ENCODE measurements around the gene DPY19L1.
"Not testable (repeated sequence)": the region's sequence is repeated elsewhere in the genome, so short reads cannot be mapped to it uniquely, and the experiment has no call there.

DPY19L1 gene

DNA sequence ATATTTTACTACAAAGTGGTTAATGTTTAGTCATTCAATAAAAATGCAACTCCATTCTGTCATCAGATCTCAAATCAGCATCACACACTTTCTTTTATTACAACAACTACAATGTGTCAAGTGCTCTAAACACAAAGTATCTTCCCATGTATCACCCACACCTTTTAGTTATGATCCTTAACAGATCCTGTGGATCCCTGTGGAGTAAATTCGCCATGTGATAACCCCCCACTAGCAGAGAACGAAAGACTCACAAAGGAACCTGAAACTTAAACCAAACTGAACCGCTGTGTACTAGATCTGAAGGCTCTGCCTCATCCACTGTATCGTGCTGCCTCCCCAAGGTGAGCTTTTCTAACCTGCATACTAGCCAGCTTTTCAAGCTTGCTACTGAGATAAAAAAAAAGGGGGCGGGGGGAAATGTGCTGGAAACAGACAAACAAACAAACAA is 1.7 kb downstream of the DPY19L1 start:
- no peak for DNase-seq (ENCODE audit: low read depth in 2 of 3, low spot score in 1 of 3)

DNA sequence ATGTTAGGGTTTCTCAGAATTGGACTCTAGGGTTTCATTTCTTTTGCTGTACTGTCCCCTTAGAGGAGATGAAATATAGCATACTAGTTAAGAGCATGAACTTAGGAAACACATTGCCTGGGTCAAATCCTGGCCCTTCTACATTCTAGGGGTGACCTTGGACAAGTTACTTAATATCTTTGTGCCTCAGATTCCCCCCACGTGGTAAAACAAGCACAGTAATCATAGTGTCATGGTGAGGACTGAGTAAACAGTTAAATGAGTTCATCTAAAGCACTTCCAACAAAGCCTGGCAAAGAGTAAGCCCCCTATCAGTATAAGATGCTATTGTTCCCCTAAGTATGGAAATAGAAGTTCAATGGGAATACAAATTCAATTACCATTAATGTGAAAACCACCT is 5.1 kb downstream of the DPY19L1 start:
- DNase-seq (ENCODE audit: low read depth in 2 of 3, low spot score in 1 of 3), result no peak

- no peak for DNase-seq (ENCODE audit: low read depth in 2 of 3, low spot score in 1 of 3)
Measured at GRCh38 chr7:35030848-35031247, 6.4 kb downstream of the DPY19L1 start.

DNA sequence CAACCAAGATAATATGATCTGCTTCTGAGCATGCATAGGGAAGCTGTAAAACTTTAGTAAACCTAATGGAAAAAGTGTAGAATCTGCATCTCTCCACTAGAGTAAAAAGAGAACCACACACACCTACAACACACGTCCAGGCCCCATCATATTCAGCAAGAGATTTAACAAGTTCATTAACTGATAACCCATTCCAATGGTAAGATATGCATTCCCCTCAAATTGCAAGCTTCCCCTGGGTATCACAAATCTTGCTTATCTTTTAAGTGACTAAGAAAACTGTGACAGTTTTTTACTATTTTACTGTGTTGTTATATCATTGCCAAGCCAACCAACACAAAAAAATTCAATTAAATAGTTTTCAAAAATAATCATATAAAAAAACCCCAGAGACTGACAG is 8.0 kb downstream of the DPY19L1 start:
- no peak for DNase-seq (ENCODE audit: low read depth in 2 of 3, low spot score in 1 of 3)

DNA sequence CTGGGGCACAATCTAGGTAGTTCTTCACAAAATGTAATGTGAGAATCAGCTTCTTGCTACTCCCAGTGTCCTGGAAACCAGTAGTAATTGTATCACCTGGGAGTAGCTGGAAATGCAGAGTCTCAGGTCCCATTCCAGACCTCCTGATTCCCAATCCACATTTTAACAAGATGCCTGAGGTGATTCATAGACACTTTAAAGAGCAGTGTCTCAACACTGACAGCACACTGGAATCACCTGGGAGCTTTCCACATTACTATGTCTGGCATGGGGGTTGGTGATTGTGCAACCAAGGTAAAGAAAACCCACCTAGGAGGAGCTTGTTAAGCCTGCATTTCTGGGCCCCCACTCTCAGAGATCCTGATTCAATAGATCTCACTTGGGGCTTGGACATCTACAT is 11.1 kb downstream of the DPY19L1 start:
- no peak for DNase-seq (ENCODE audit: low read depth in 2 of 3, low spot score in 1 of 3)

DNA sequence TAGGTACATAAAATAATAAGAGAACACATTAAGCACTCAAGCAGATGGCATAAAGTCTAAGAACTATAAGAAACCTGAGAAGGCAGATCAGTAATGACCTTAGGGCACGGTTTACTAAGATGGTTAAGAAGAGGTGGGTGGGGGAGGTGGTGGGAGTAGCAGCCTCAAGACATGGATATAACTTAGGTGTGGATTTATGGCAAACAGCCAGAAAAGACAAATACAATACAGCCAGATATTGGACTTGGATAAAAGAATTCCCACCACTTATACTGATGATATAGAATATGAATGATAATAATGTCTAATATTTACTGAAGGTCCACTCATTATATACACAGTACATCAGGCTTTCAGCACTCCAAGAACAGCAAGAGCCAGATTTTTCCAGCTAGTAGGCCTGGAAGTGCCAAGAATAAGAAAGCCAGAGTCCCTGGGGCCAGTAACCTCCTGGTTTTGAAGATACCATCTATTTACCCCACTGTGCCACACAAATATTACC is 11.9 kb downstream of the DPY19L1 start:
- DNase-seq (ENCODE audit: low read depth in 2 of 3, low spot score in 1 of 3), result no peak

- no peak for DNase-seq (ENCODE audit: low read depth in 2 of 3, low spot score in 1 of 3)
Measured at GRCh38 chr7:35024298-35024697, 13.0 kb downstream of the DPY19L1 start.

- no peak for DNase-seq (ENCODE audit: low read depth in 2 of 3, low spot score in 1 of 3)
Measured at GRCh38 chr7:35022725-35023124, 14.6 kb downstream of the DPY19L1 start.

DNA sequence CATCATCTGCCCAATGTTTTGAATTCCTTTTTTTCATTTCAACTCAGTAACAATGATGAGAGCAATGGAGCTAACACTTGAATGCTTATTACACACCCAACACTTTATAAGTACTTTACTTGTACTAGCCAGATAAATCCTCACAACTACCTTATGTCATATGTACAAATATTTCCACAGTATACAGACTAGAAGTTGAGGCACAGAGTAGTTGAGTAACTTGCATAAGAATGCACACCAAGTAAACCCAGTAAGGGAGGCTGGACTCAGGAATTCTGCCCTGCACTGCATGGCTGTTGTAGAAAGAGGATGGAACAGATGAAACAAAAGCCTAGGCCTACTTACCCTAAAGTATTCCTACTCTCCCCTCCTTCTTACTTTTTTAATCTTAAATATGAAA is 15.8 kb downstream of the DPY19L1 start:
- DNase-seq (ENCODE audit: low read depth in 2 of 3, low spot score in 1 of 3), result no peak

- no peak for DNase-seq (ENCODE audit: low read depth in 2 of 3, low spot score in 1 of 3)
Measured at GRCh38 chr7:35019801-35020200, 17.5 kb downstream of the DPY19L1 start.

DNA sequence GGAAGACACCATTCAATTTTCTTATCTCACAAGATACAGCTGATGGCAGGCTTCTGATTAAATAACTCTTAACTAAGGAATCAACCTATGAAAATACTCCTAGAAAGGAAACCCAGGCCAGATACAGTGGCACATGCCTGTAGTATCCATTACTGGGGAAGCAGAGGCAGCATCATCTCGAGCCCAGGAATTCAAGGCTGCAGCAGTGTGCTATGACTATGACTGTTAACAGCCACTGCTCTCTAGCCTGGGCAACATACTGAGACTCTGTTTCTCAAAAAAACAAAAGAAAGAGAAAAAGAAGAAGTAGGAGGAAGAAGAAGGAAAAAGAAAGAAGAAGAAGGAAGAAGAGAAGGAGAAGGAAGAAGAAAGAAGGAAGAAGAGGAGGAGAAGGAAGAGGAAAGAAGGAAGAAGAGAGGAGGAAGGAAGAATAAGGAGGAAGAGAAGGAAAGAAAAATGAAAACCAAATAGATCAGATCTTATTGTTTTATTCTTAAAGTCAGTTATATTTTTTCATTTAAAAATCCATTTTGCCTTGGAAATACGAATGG is 18.0 kb downstream of the DPY19L1 start:
- no peak for DNase-seq (ENCODE audit: low read depth in 2 of 3, low spot score in 1 of 3)

DNA sequence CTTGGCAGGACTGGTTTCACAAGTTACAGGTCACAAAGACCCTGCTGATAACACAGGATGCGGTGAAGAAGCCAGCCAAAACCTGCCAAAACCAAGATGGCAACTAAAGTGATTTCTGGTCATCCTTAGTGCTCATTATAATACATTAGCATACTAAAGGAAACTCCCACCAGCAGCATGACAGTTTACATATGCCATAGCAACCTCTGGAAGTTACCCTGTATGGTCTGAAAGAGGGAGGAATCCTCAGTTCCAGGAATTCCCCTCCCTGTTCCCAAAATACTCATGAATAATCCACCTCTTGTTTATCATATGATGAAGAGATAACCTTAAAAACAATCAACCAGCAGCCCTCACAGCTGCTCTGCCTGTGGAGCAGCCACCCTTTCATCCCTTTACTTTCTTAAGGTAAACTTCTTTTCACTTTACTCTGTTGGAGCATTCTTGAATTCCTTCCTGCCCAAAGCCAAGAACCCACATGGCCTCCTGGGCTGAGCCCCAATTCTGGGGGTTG is 21.9 kb downstream of the DPY19L1 start:
- no peak for DNase-seq (ENCODE audit: low read depth in 2 of 3, low spot score in 1 of 3)

DNA sequence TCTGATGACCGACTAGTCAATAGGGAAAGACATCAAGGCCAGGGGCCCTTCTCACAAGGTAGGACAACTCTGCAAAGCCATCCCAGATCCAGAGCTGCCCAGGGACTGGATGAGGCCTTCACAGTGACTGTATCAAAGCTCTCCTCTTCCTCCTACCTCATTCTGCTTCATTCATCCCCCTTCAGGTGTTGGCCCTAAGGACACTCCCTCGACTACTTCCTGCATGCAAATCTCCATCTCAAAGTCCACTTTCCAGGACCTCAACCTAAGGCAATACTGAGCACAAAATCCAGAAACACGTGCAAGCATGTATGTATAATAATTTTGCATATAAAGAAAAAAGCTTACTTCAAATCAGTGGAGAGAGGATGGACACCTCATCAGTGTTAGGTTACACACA is 25.1 kb downstream of the DPY19L1 start:
- no peak for DNase-seq (ENCODE audit: low read depth in 2 of 3, low spot score in 1 of 3)

DNA sequence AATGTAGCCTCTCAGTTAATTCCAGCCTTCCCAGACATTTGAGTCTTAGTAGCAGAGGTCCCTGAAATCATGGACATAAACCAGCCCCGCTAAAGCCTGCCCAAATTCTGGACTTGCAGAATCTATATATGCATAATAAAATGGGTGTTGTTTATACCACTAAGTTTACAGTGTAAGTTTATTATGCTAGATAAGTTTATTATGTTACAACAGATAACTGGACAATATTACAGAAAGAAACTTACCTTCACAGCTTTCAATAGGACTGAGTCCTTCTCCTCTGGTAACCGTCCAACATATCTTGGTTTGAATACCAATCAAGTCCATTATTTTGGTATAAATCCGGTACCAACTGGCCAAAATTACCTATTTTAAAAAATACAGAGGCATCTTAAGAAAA is 26.2 kb downstream of the DPY19L1 start:
- no peak for DNase-seq (ENCODE audit: low read depth in 2 of 3, low spot score in 1 of 3)

- no peak for DNase-seq (ENCODE audit: low read depth in 2 of 3, low spot score in 1 of 3)
Measured at GRCh38 chr7:35007768-35008167, 29.5 kb downstream of the DPY19L1 start.

- DNase-seq (ENCODE audit: low read depth in 2 of 3, low spot score in 1 of 3), result no peak
Measured at GRCh38 chr7:35004531-35005095, 32.7 kb downstream of the DPY19L1 start.

DNA sequence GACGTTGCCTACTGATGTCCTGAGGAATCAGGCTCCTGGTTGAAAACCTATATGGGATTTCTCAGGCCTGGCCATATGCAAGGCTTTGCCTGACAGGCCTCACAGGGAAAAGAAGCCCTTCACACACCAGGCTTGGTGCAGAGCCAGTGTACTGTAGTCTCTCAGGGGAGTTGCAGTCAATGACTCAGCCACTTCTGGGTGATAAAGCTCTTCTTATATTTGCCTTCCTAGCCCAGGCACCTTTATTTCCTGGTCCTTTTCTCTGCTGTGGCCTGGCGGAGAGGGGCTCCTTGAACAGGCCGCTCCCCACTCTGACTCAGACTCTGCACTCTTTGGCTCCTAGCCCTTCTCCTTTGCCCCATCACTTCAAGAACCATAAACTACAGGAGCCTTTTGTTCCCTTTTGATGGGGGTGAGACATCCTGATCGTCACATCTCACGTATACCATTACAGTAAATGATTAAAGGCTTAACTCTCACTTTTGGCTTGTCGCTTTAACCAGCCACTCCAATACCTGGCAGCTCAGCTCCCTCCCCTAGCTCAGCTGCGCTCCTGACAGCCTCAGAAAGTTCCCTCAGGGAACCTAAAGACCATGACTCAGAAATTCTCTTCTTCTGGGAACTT is 33.5 kb downstream of the DPY19L1 start:
- DNase-seq (ENCODE audit: low read depth in 2 of 3, low spot score in 1 of 3), result no peak

GRCh38 chr7:35003177-35003650 is 34.1 kb downstream of the DPY19L1 start:
- not testable (repeated sequence) for DNase-seq (ENCODE audit: low read depth in 2 of 3, low spot score in 1 of 3)

DNA sequence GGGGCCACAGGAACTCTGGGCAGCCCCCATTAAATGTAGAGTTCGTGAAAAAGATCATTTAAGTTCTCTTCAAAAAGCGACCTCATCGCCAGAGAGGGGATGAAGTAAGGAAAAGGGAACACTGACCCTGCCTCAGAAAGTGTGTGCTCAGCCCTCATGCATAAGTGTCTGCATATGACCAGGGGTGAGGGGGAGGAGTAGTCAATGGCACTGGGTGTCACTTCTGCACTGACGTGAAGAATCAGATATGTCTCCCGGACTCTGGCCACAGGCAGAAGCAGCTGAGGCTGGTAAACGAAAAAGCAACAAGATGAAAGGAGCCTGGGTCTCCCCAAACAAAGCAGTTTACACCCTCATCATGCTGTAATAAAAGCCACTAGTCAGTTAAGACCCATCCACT is 39.0 kb downstream of the DPY19L1 start:
- not testable (repeated sequence) for DNase-seq (ENCODE audit: low read depth in 2 of 3, low spot score in 1 of 3)

DNA sequence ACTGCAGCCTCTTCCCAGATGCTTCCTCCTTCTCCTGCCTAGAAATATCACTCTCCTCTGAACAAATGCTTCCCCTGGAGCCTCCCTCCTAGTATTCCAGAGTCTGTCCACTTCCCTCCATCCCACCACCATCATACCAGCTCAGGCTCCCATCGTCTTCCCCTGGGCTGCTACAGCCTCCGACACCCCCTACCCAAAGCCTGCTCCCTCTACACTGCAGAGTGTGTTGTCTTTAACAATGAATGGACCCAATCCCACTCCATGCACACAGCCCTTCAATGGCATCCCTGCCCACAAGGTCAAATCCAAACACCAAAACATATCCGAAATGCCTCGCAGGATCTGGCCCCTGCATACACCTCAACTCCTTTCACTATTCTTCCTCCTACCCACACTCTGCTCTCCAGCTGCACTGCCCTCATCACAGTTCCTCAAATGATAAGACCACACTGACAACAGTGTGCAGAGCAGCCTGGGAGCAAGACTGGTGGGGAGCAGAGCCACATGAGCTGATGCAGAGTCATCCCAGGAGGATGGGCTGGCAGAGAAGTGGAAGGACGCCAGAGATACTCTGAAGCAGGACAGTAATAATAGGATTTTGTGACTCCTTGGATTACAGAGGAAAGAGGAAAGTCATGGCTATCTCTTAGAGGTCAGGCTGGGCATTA is 40.7 kb downstream of the DPY19L1 start:
- not testable (repeated sequence) for DNase-seq (ENCODE audit: low read depth in 2 of 3, low spot score in 1 of 3)

DNA sequence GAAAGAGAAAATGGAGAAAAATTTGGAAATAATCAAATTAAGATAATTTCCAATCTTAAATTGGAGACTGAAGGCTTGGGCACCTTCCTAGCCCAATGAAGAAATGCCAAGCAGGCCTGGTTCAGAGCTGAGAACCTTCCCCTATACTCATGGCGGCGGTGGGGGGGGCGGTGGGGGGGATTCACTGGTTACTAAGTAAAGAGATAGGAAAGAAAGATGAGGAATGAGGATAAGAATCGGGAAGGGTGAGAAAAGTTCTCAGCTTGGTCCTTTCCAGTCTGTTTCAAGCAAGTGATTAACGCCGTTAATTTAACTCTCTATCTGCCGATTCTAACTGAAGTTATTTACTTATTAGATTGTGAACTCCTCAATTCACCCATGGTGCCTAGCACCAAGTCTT is 41.5 kb downstream of the DPY19L1 start:
- DNase-seq (ENCODE audit: low read depth in 2 of 3, low spot score in 1 of 3), result no peak

All from stimulated activated CD4-positive, alpha-beta T cell treated with anti-CD3 and anti-CD28 coated beads, Interleukin-12 subunit alpha, Interleukin-12 subunit beta, amount 100 ng/mL, for 48 hours (primary cell).